K562 (cell line): ENCODE measurements around the gene GPX6. TPM values are rescaled to one million over a fixed set of nuclear protein-coding genes. Genes with fewer than 3 reads are reported as not detected.

Experiments used
- ATAC-seq: fragments of 200-7000 bp; cut with Tn5 transposase; 3 replicates; pipeline ENCODE4 v1.9.1; 2020; ENCODE audit warnings: moderate library complexity
- BruUV-seq: library from RNA; stranded (reverse); fragments of 400-500 nt; replicated peaks from 2 replicates; lab custom pipeline; 2021; lab: Mats Ljungman, UMichigan
- CTCF ChIA-PET: fragments of 300-600 bp; formaldehyde crosslinking; extraction: SDS; loops from one replicate; lab custom pipeline; 2021; ENCODE audit warnings: low intra/inter-chr PET ratio; lab: Yijun Ruan, JAX
- POLR2A ChIA-PET: fragments of 300-600, 350-650 bp; sonication (Branson Sonifier 250); formaldehyde crosslinking; extraction: SDS; loops from one replicate; lab custom pipeline; 2021; ENCODE audit warnings: antibody characterized with exemption, inconsistent platforms; lab: Yijun Ruan, JAX
- DNase-seq, 4 experiments: peaks; one replicate each; pipeline versions ENCODE4 v3.0.0 to v3.0.0-alpha.2; 2011 to 2018; ENCODE audit warnings: low spot score in 3 of 4, mixed read lengths in 3 of 4; ENCODE audit errors: extremely low read depth in 1 of 4
- FAIRE-seq: peaks from 2 replicates; lab custom pipeline; 2011; peaks lifted over from hg19 to GRCh38; lab: Jason Lieb, UNC
- H2AFZ ChIP-seq: 2 replicates; pipeline ENCODE4 v1.6.0; 2011; ENCODE audit warnings: low read depth, low read length, control low read depth, inconsistent platforms
- H3K27ac ChIP-seq: fragments of 200-600 bp; 3 replicates; pipeline ENCODE4 v1.8.0; 2011; ENCODE audit warnings: low read depth, mild to moderate bottlenecking, control low read depth, inconsistent platforms, low read length, moderate library complexity, mixed read lengths; ENCODE audit errors: extremely low read depth
- H3K27me3 ChIP-seq, 2 experiments: fragments of 300-600 bp in 1 of 2; 2 replicates in 1 of 2; 3 replicates in 1 of 2; pipeline versions ENCODE4 v1.6.0 to v1.8.0; 2011; ENCODE audit warnings: inconsistent platforms in 2 of 2, low read length in 2 of 2, mild to moderate bottlenecking in 1 of 2, mixed read lengths in 1 of 2, moderate library complexity in 1 of 2; ENCODE audit not compliant: control insufficient read depth in 2 of 2, insufficient read depth in 2 of 2
- H3K36me3 ChIP-seq: fragments of 300-600 bp; 3 replicates; pipeline ENCODE4 v1.8.0; 2011; ENCODE audit warnings: mild to moderate bottlenecking, low read length, inconsistent platforms; ENCODE audit not compliant: control insufficient read depth, insufficient read depth
- H3K4me1 ChIP-seq, 2 experiments: fragments of 200-600 bp in 1 of 2; replicated peaks in 1 of 2; 2 replicates in 1 of 2; 3 replicates in 1 of 2; pipeline versions ENCODE4 v1.5.1 to v1.8.0; 2011; ENCODE audit warnings: inconsistent platforms in 2 of 2, low read length in 2 of 2, mild to moderate bottlenecking in 1 of 2, mixed read lengths in 1 of 2, moderate library complexity in 1 of 2; ENCODE audit not compliant: control insufficient read depth in 2 of 2, insufficient read depth in 2 of 2
- H3K4me2 ChIP-seq: 2 replicates; pipeline ENCODE4 v1.6.1; 2011; ENCODE audit warnings: low read length, control low read depth, inconsistent platforms, mixed read lengths; ENCODE audit not compliant: insufficient read depth
- H3K4me3 ChIP-seq: fragments of 200-600 bp; sonication (generic), shearing (Covaris generic); 2 replicates; pipeline ENCODE4 v1.5.1; 2016; ENCODE audit warnings: control low read depth, inconsistent platforms
- H3K79me2 ChIP-seq: fragments of 200-600 bp; 3 replicates; pipeline ENCODE4 v1.8.0; 2011; ENCODE audit warnings: low read length, inconsistent platforms; ENCODE audit not compliant: control insufficient read depth, insufficient read depth
- H3K9ac ChIP-seq, 2 experiments: 2 replicates each; pipeline versions ENCODE4 v1.6.0 to v1.6.1; 2011; ENCODE audit warnings: low read depth in 2 of 2, low read length in 2 of 2, control low read depth in 1 of 2, inconsistent platforms in 1 of 2, mild to moderate bottlenecking in 1 of 2, mixed read lengths in 1 of 2; ENCODE audit not compliant: insufficient read depth in 1 of 2
- H3K9me1 ChIP-seq: one replicate; pipeline ENCODE4 v1.6.0; 2011; ENCODE audit warnings: inconsistent platforms, mild to moderate bottlenecking, low read length, moderate library complexity; ENCODE audit not compliant: control insufficient read depth, insufficient read depth
- H3K9me3 ChIP-seq: replicated peaks from 2 replicates; pipeline ENCODE4 v1.5.1; 2011; ENCODE audit warnings: low read depth, low read length, inconsistent platforms; ENCODE audit not compliant: control insufficient read depth, insufficient read depth
- H4K20me1 ChIP-seq: replicated peaks from 2 replicates; pipeline ENCODE4 v1.6.1; 2011; ENCODE audit warnings: low read length, inconsistent platforms, mixed read lengths; ENCODE audit not compliant: control insufficient read depth, insufficient read depth
- BCL6 ChIP-seq: fragments of 250-450 bp; sonication (Bioruptor Pico); IDR thresholded peaks from 2 replicates; pipeline ENCODE4 v1.4.0; 2020
- CREB1 ChIP-seq, 2 experiments: sonication (generic) in 1 of 2; formaldehyde crosslinking in 1 of 2; IDR thresholded peaks; 2 replicates each; pipeline versions ENCODE4 v1.6.1 to v1.8.0; 2012 to 2022; ENCODE audit warnings: inconsistent platforms in 1 of 2, mild to moderate bottlenecking in 1 of 2, missing genetic modification reagents in 1 of 2, moderate library complexity in 1 of 2
- ETS2 ChIP-seq: IDR thresholded peaks from 2 replicates; pipeline ENCODE4 v1.6.1; 2016; ENCODE audit warnings: borderline replicate concordance, missing genetic modification characterization, mild to moderate bottlenecking, moderate library complexity, missing compliant biosample characterization; ENCODE audit not compliant: poor library complexity, severe bottlenecking
- IRF2 ChIP-seq: sonication (generic); formaldehyde crosslinking; IDR thresholded peaks from 2 replicates; pipeline ENCODE4 v1.8.1; 2022; ENCODE audit warnings: mild to moderate bottlenecking, missing genetic modification reagents
- MBD1 ChIP-seq: fragments of 250-450 bp; sonication (Bioruptor Pico); IDR thresholded peaks from 2 replicates; pipeline ENCODE4 v1.8.0; 2022; ENCODE audit warnings: inconsistent platforms
- MLLT1 ChIP-seq, 2 experiments: fragments of 450-650 bp; IDR thresholded peaks; 2 replicates each; pipeline ENCODE4 v1.6.1; 2016
- MXI1 ChIP-seq: IDR thresholded peaks from 2 replicates; pipeline ENCODE4 v1.6.1; 2011; ENCODE audit warnings: low read depth, mild to moderate bottlenecking, improper control_type of control experiment, low read length
- NFRKB ChIP-seq: fragments of 450-650 bp; IDR thresholded peaks from 2 replicates; pipeline ENCODE4 v1.6.1; 2016; ENCODE audit warnings: low read depth
- SAFB2 ChIP-seq: fragments of 200-400 bp; formaldehyde crosslinking; IDR thresholded peaks from 2 replicates; pipeline ENCODE4 v1.6.1; 2018; ENCODE audit warnings: borderline replicate concordance, low read length, low read depth, moderate library complexity; ENCODE audit not compliant: severe bottlenecking
- SP2 ChIP-seq: IDR thresholded peaks from 2 replicates; pipeline ENCODE4 v1.6.1; 2011; ENCODE audit warnings: mild to moderate bottlenecking, low read depth, low read length, moderate library complexity; ENCODE audit not compliant: poor library complexity, severe bottlenecking; ENCODE audit errors: extremely low read depth
- SPI1 ChIP-seq: IDR thresholded peaks from 2 replicates; pipeline ENCODE4 v1.6.1; 2011; ENCODE audit warnings: low read depth, low read length, control low read depth, borderline replicate concordance
- SUPT5H ChIP-seq: fragments of 450-650 bp; IDR thresholded peaks from 2 replicates; pipeline ENCODE4 v1.6.1; 2016
- TCF7L2 ChIP-seq: fragments of 150-350 bp; IDR thresholded peaks from 2 replicates; pipeline ENCODE4 v1.6.1; 2016; ENCODE audit warnings: low read depth, mild to moderate bottlenecking, low read length, moderate library complexity
- ZBTB7A ChIP-seq: IDR thresholded peaks from 2 replicates; pipeline ENCODE4 v1.6.1; 2011; ENCODE audit warnings: low read depth, mild to moderate bottlenecking, low read length, moderate library complexity, borderline replicate concordance; ENCODE audit not compliant: control insufficient read depth
- ZFP1 ChIP-seq: fragments of 450-650 bp; formaldehyde crosslinking; IDR thresholded peaks from 2 replicates; pipeline ENCODE4 v1.4.0; 2020; ENCODE audit warnings: mild to moderate bottlenecking, mixed read lengths
- ZNF197 ChIP-seq: fragments of 200-800 bp; sonication (Bioruptor generic); IDR thresholded peaks from 2 replicates; pipeline ENCODE4 v1.6.1; 2016; ENCODE audit warnings: low read depth, missing genetic modification characterization, missing compliant biosample characterization
- ZNF695 ChIP-seq: fragments of 450-650 bp; formaldehyde crosslinking; IDR thresholded peaks from 2 replicates; pipeline ENCODE4 v1.4.0; 2020; ENCODE audit warnings: mild to moderate bottlenecking, moderate library complexity
- ZNF780A ChIP-seq: fragments of 250-450 bp; sonication (Bioruptor Pico); IDR thresholded peaks from 2 replicates; pipeline ENCODE4 v1.5.0; 2021; ENCODE audit warnings: mild to moderate bottlenecking
- WGBS: fragments of 100-300 bp; shearing (Covaris generic); methylation state at CpG from one replicate; pipeline ENCODE4 v1.1.6; 2016; ENCODE audit warnings: low coverage, mixed read lengths; ENCODE audit not compliant: insufficient coverage; ENCODE audit errors: missing lambda C conversion rate; 5-methylcytosine and 5-hydroxymethylcytosine counted together
- in situ Hi-C: fragments of 300-500 bp; cut with MboI; formaldehyde crosslinking; loops from 4 replicates; pipeline ENCODE4 v1.15.0; 2018; ENCODE audit warnings: inconsistent platforms, mixed read lengths
- intact Hi-C: fragments of 100-400 bp; cut with micrococcal nuclease; formaldehyde crosslinking; loops from 2 replicates; pipeline ENCODE4 v1.14.2; 2022
- polyA plus RNA-seq, 8 experiments: library from polyadenylated mRNA; depleted of rRNA in 4 of 8; stranded (reverse) in 5 of 8; unstranded in 3 of 8; fragments of >200 nt; fragmentation: Nextera tagmentation in 2 of 8; fragmentation: Illumina TruSeq in 1 of 8; extraction: Ambion mirVana in 2 of 8; extraction: Trizol in 1 of 8; gene quantifications; 2 replicates each; pipeline versions ENCODE4 v1.2.1 to v1.2.3, GENCODE V29; 2011 to 2014; ENCODE audit warnings: inconsistent platforms in 1 of 8, missing spikeins in 1 of 8
- total RNA-seq, 7 experiments: library from RNA; depleted of rRNA in 6 of 7; stranded (reverse); fragments of >200 nt in 6 of 7; fragmentation: Illumina TruSeq in 2 of 7; extraction: Trizol in 2 of 7; gene quantifications; 2 replicates each; pipeline versions ENCODE4 v1.2.1 to v1.2.3, GENCODE V29; 2011 to 2021; ENCODE audit warnings: low replicate concordance in 1 of 7
- TF ChIP-seq, protein P1 (sequence below): fragments of 450-650 bp; formaldehyde crosslinking; IDR thresholded peaks from 2 replicates; pipeline ENCODE4 v1.4.0; 2022; ENCODE audit warnings: mild to moderate bottlenecking, moderate library complexity

Gene GPX6
- total and polyA plus RNA-seq, 9 of the 15 experiments (the other 6 are each of a cell fraction or from before 2014, with no cell fraction given), result not detected

GRCh38 chr6:28480253-28480932 lies 35.2 kb downstream of the GPX6 start:
- DNase-seq (peak; percentile 62 to 80 (median 71)), ATAC-seq (peak; percentile 91), FAIRE-seq (peak; percentile 84)
- no peaks in the 10 kb centered on the region for H3K9me1 ChIP-seq
- H3K4me1 ChIP-seq, result peaks cover 4 to 18% of the 10 kb centered on the region in 2 experiments; a peak in 3 of 5 replicates
- no TSS peak for BruUV-seq
- peak overlapping the region; percentile 67 for H3K4me2 ChIP-seq
- intact Hi-C loops (no loop called here), in situ Hi-C loops (no loop called here)
- H3K27ac ChIP-seq, result peak overlapping the region; percentile 46
- H3K4me3 ChIP-seq, result 0 out of 2 replicates have a peak overlapping the region, but pooled peaks have one; percentile 3
- H3K79me2 ChIP-seq, result no peaks in the 10 kb centered on the region
- no peaks in the 10 kb centered on the region for H3K27me3 ChIP-seq
- ChIA-PET POLR2A (interaction anchor here (0.6 to 2.8 kb wide), 7 partner anchors 8 to 811 kb away, joined by 3 to 44 read pairs (median 3); a partner anchor contains a TSS), CTCF (no interaction called here)
- peak overlapping the region; percentile 80 for H2AFZ ChIP-seq
- H3K9me3 ChIP-seq, result no peaks in the 10 kb centered on the region
- peak overlapping the region; percentile 56 to 72; a peak in 3 of 4 replicates for H3K9ac ChIP-seq
- 3% methylated on average over 9 of the region's 9 CpGs for WGBS
- H3K36me3 ChIP-seq, result no peaks in the 10 kb centered on the region
- no peaks in the 10 kb centered on the region for H4K20me1 ChIP-seq
- TF ChIP-seq MXI1, result no peak
- TF ChIP-seq ZBTB7A, result no peak
- TF ChIP-seq MLLT1 (IDR thresholded peaks at IDR 0.05), result no peak
- no peak for TF ChIP-seq NFRKB
- TF ChIP-seq ZNF780A (CRISPR knock-in tag), result no peak
- TF ChIP-seq SAFB2, result no peak
- TF ChIP-seq, protein P1, sequence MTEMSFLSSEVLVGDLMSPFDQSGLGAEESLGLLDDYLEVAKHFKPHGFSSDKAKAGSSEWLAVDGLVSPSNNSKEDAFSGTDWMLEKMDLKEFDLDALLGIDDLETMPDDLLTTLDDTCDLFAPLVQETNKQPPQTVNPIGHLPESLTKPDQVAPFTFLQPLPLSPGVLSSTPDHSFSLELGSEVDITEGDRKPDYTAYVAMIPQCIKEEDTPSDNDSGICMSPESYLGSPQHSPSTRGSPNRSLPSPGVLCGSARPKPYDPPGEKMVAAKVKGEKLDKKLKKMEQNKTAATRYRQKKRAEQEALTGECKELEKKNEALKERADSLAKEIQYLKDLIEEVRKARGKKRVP (CRISPR knock-in tag), result no peak
- TF ChIP-seq ZNF197 (CRISPR knock-in tag), result no peak
- TF ChIP-seq SP2, result no peak
- TF ChIP-seq ZNF695 (CRISPR knock-in tag), result no peak
- TF ChIP-seq BCL6, result no peak
- TF ChIP-seq CREB1 (IDR thresholded peaks at IDR 0.05), result peak; percentile 37; the same call in 1 of the 2 replicates
- no peak; the same call in 1 of the 2 replicates for TF ChIP-seq CREB1 (CRISPR knock-in tag; IDR thresholded peaks at IDR 0.05)
- TF ChIP-seq MBD1 (CRISPR knock-in tag), result no peak
- no peak for TF ChIP-seq ZFP1 (CRISPR knock-in tag)
- no peak for TF ChIP-seq IRF2 (CRISPR knock-in tag)
- no peak for TF ChIP-seq SPI1
- no peak for TF ChIP-seq ETS2 (tag)
- TF ChIP-seq TCF7L2, result no peak
- TF ChIP-seq SUPT5H, result no peak
